AG09319 (cell line): Measurements from ENCODE around the gene GLIS1.

Experiments
- DNase-seq: peaks from one replicate; pipeline ENCODE4 v3.0.0-alpha.2; 2010; ENCODE audit warnings: low read depth; ENCODE audit errors: extremely low read depth
- TF ChIP-seq, protein P1 (sequence below): IDR thresholded peaks from 2 replicates; pipeline ENCODE4 v1.5.1; 2011; ENCODE audit warnings: low read depth, mild to moderate bottlenecking, inconsistent platforms, low read length, moderate library complexity

The GLIS1 gene

DNA sequence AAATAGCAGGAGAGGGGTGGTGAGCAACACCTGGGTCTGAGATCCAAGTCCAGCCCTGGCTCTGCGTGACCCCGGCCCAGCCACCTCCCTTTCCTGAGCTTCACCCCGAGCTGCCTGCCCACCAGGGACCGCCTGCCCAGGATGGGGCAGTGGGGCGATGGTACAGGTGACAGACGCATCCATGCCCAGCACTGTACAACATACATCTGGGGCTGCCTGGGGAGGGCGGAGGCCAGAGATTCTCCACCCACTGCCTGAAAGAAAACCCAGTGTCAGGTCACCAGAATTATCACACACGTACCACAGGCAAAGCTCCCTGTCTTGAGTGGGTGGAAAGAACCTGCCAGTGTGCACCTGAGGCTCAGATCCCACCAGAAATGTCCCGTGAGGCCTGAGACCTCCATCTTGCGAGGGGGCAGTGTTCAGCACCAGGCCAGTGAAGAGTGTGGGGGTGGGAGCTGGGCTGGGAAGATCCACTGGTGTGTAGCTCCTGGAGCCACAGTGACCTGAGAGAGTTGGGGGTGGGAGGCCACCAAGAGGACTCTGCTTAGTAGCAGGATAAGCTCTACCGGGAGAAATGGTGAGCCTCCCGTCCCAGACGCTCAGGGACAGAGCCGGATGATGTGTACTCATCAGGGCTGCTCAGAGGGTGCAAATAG is 198.2 kb downstream of the GLIS1 start:
- TF ChIP-seq, protein P1, sequence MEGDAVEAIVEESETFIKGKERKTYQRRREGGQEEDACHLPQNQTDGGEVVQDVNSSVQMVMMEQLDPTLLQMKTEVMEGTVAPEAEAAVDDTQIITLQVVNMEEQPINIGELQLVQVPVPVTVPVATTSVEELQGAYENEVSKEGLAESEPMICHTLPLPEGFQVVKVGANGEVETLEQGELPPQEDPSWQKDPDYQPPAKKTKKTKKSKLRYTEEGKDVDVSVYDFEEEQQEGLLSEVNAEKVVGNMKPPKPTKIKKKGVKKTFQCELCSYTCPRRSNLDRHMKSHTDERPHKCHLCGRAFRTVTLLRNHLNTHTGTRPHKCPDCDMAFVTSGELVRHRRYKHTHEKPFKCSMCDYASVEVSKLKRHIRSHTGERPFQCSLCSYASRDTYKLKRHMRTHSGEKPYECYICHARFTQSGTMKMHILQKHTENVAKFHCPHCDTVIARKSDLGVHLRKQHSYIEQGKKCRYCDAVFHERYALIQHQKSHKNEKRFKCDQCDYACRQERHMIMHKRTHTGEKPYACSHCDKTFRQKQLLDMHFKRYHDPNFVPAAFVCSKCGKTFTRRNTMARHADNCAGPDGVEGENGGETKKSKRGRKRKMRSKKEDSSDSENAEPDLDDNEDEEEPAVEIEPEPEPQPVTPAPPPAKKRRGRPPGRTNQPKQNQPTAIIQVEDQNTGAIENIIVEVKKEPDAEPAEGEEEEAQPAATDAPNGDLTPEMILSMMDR: no peak
- no peak for DNase-seq

DNA sequence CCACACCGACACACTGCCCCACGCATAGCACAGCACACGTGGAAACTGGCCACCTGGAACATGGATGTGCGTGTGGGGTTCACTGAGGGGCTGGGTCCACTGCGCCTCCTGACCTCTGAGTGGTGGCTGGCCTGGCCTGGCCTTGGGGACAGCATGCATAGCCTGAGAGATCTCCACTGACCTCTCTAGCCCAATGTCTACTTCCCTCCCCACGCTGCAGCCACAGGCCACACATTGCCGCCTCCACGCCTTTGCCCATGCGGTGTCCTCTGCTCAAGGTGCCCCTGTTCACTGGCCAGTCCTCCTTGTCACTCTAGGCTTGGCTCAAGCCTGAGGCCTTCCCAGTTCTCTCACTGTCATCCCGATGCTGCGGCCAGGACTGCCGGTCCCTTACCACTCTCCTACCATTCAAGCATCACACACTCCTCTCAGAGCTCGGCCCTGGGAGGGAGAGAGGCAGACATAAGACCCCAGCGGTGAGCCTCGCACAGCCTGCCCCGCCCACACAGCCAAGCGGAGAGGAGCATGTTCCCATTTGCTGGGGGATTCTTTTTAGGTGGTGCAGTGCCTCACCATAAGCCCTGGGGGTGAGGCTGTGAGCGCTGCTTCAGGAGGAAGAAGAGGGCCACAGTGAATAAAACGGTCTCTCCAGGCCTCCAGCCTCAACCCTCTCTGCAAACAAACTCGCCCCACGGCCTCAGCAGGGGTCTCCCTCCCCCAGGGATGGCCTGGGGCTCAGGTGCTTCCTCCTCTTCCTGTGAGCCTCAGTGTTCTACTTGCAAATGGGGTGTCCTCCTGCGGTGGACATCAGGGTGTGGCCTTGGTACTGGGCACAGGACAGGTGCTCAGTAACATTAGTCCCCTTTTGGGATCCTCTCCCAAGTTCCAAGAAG is 199.0 kb downstream of the GLIS1 start:
- no peak for DNase-seq
- TF ChIP-seq, protein P1: no peak

DNA sequence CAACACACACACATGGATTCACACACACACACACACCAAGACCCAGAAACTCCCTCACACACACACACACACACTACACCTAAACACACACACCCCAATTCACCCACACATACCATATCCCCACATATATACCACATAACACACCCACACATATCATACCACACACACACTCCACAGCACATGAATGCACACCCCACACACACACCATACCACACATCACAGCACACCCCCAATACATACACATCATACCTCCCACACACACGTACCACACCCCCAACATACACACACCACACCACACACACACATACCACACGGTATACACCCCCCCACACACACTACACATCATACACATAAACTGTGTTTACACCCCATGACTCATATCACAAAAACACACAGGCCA is 199.7 kb downstream of the GLIS1 start:
- DNase-seq: no peak

DNA sequence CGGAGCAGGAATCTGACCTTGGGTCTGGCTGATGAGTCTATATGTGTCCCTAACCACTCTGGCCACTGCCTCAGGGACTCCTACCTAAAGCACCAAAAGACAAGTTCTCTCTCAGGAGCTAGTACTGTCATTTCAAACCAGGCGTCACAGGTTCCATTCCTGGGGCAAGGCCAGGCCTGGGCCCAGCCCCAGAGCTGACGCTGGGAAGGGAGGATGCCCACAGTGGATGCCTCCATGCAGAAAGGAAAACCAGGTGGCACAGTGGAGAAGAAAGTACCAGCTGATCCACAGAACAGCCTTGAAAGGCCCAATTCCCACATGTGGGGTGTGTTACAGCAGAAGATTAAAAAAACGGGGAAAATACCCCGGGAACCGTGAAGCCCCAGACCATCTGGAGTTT is 202.4 kb downstream of the GLIS1 start:
- TF ChIP-seq, protein P1: no peak
- no peak for DNase-seq

More for the DNA sequence above, 199.7 kb downstream of the GLIS1 start:
- TF ChIP-seq, protein P1: no peak

DNA sequence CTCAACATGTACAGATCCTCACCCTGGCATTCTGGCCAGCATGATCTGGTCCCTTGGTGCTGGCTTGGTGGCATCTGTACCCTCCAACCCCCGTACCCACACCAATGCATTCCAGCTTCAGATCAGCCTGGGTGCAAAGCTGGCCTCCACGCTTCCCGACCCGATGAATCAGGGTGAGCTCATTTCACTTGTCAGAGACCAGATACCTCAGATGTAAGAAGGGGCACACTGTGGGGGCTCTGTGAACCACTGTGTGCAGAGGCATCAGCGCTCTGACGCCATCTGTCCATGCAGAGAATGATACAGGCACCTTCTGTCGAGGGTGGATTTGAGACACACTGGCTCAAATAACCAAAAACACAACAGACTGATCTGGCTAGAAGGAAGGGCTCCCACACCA is 203.1 kb downstream of the GLIS1 start:
- DNase-seq: no peak
- TF ChIP-seq, protein P1: no peak

DNA sequence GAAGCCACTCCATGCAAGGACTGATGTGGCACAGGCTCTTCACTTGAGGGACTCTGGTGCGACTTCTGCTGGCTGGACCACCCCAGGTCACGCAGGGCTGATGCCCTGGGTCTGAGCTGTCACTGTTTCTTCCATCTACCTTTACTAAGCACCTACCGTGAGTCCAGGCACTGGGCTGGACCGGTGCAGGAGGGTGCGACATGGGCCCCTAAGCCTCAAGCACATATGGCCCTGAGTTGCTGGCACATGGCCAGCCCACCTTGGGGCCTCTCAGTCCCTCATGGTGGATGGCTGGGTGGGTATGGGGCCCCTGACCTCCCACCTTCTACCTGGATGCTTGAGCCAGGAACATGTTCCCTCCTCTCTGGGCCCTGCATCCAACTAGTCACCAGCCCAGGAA is 203.7 kb downstream of the GLIS1 start:
- TF ChIP-seq, protein P1: no peak

DNA sequence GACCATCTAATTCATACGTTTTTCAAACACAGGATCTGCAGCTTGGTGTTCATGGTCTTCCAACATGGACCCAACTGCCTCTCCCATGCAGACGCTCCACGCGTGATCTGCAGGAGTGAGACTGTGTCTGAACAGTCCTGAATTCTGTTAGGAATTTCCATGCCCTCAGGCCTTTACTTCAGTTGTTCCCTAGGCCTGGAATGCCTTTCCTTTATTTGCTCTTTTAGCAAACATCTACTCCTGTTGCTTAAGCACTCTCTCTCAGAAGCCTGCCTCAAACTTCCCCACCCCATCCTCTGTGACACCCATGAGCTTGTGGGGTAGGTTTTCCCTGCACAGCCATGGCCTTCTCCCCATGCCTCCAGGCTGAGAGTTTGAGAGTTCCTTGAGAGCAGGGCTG is 206.1 kb downstream of the GLIS1 start:
- TF ChIP-seq, protein P1: no peak
- no peak for DNase-seq

More for the DNA sequence above, 203.7 kb downstream of the GLIS1 start:
- no peak for DNase-seq
